HepG2 (cell line): Measurements from ENCODE around the gene TP53. TPM values are rescaled to one million over a fixed set of nuclear protein-coding genes. Genes with fewer than 3 reads are reported as not detected.

ENCODE experiments used
- MYNN ChIP-seq: sonication (generic); formaldehyde crosslinking; IDR thresholded peaks from 2 replicates; pipeline ENCODE4 v1.4.0; 2020; ENCODE audit warnings: mild to moderate bottlenecking, low read depth, missing genetic modification reagents
- POLR2A ChIP-seq, 2 experiments: IDR thresholded peaks; 2 replicates each; pipeline ENCODE4 v1.6.1; 2011; ENCODE audit warnings: low read depth in 2 of 2, low read length in 2 of 2, mild to moderate bottlenecking in 1 of 2, moderate library complexity in 1 of 2; ENCODE audit not compliant: insufficient read depth in 1 of 2
- SRSF4 ChIP-seq: fragments of 200-400 bp; formaldehyde crosslinking; IDR thresholded peaks from one replicate; pipeline ENCODE4 v1.6.1; 2018; ENCODE audit warnings: mild to moderate bottlenecking, low read depth, low read length, moderate library complexity; ENCODE audit not compliant: poor library complexity, severe bottlenecking
- XRCC5 ChIP-seq: fragments of 200-400 bp; formaldehyde crosslinking; optimal IDR thresholded peaks from 2 replicates; pipeline ENCODE3; 2017; ENCODE audit warnings: mild to moderate bottlenecking, low read length
- ZNF432 ChIP-seq: sonication (generic); formaldehyde crosslinking; IDR thresholded peaks from 2 replicates; pipeline ENCODE4 v1.5.0; 2020; ENCODE audit warnings: missing genetic modification reagents, mild to moderate bottlenecking, borderline replicate concordance
- ZNF563 ChIP-seq: sonication (generic); formaldehyde crosslinking; IDR thresholded peaks from 2 replicates; pipeline ENCODE4 v1.8.0; 2022; ENCODE audit warnings: mild to moderate bottlenecking, moderate library complexity, missing genetic modification reagents
- ZNF792 ChIP-seq: IDR thresholded peaks from 2 replicates; pipeline ENCODE4 v1.6.1; 2016
- polyA plus RNA-seq, 8 experiments: library from polyadenylated mRNA; depleted of rRNA in 3 of 8; stranded (reverse) in 7 of 8; unstranded in 1 of 8; fragments of >200 nt; fragmentation: Illumina TruSeq in 4 of 8; extraction: Trizol in 4 of 8; gene quantifications; 2 replicates each; pipeline versions ENCODE4 v1.2.1 to v1.2.3, GENCODE V29; 2011 to 2016; ENCODE audit warnings: low read depth in 4 of 8, missing spikeins in 1 of 8, mixed read lengths in 1 of 8; ENCODE audit not compliant: insufficient read depth in 1 of 8
- total RNA-seq, 5 experiments: library from RNA; depleted of rRNA; stranded (reverse); fragments of >200 nt; fragmentation: Illumina TruSeq; extraction: Trizol; gene quantifications; 2 replicates each; pipeline ENCODE4 v1.2.3, GENCODE V29; 2016; ENCODE audit warnings: low read depth in 1 of 5
- TF ChIP-seq, protein P1 (sequence below): sonication (generic); formaldehyde crosslinking; IDR thresholded peaks from 2 replicates; pipeline ENCODE4 v1.9.0; 2021; ENCODE audit warnings: mild to moderate bottlenecking, missing genetic modification reagents
- TF ChIP-seq, protein P2 (sequence below): sonication (generic); formaldehyde crosslinking; IDR thresholded peaks from 2 replicates; pipeline ENCODE4 v1.5.0; 2020; ENCODE audit warnings: missing genetic modification reagents
- TF ChIP-seq, protein P3 (sequence below): sonication (generic); formaldehyde crosslinking; IDR thresholded peaks from 2 replicates; pipeline ENCODE4 v1.5.0; 2020; ENCODE audit warnings: missing genetic modification reagents
- TF ChIP-seq, protein P4 (sequence below): sonication (generic); formaldehyde crosslinking; IDR thresholded peaks from 2 replicates; pipeline ENCODE4 v1.8.1; 2022; ENCODE audit warnings: low read depth, mild to moderate bottlenecking, missing genetic modification reagents
- TF ChIP-seq, protein P5 (sequence below): sonication (generic); formaldehyde crosslinking; IDR thresholded peaks from 2 replicates; pipeline ENCODE4 v1.9.0; 2021; ENCODE audit warnings: missing genetic modification reagents, mild to moderate bottlenecking, borderline replicate concordance
- TF ChIP-seq, protein P6 (sequence below): sonication (generic); formaldehyde crosslinking; IDR thresholded peaks from 2 replicates; pipeline ENCODE4 v1.4.0; 2020; ENCODE audit warnings: missing genetic modification reagents

TP53 gene
- total and polyA plus RNA-seq, 2 of the 13 experiments (the other 11 are each of a cell fraction or from before 2014, with no cell fraction given): 17.1 to 29.9 TPM

DNA sequence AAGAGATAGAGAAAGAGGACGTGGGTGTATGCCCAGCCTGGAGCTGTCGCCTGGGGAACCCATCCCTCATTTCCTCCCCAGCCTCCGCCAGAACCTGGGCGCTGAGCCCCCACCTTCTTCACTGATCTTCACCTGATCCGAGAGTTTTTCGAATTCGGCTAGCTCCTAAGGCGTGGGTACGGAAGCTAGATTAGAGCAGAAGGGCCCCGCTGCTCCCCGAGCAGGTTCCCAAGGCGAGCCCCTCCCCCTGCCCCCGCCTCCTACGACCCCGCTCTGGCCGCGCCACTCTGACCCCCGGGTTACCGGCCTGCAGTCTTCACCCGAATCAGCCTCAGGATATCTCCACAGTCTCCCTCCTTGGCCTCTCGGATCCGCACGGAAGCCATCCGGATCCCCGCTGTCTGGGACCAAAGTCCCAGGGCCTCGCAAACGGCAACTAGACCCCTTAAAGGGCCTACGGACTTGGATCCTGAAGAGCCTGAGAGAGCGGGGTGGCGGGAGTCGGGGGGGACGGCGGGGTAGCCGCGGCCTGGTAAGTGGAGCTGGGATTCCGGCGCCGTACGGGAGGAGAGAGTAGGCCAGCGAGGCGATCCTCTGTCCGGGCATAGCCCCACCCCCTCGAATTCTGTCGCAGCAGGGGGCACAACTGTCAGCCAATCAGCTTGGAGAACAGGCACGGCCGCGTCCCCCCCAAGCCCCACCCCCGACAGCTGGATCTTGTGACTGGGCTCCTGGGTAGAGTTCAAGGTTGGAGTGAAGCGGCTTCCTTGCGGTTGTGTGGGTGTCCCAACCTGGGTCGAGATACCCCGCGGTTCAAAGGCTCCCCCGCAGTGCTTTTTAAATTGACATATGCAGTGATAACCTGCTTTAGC is 59.8 kb downstream of the TP53 start, which contains the start of gene SAT2 (continued):
- TF ChIP-seq, protein P1, sequence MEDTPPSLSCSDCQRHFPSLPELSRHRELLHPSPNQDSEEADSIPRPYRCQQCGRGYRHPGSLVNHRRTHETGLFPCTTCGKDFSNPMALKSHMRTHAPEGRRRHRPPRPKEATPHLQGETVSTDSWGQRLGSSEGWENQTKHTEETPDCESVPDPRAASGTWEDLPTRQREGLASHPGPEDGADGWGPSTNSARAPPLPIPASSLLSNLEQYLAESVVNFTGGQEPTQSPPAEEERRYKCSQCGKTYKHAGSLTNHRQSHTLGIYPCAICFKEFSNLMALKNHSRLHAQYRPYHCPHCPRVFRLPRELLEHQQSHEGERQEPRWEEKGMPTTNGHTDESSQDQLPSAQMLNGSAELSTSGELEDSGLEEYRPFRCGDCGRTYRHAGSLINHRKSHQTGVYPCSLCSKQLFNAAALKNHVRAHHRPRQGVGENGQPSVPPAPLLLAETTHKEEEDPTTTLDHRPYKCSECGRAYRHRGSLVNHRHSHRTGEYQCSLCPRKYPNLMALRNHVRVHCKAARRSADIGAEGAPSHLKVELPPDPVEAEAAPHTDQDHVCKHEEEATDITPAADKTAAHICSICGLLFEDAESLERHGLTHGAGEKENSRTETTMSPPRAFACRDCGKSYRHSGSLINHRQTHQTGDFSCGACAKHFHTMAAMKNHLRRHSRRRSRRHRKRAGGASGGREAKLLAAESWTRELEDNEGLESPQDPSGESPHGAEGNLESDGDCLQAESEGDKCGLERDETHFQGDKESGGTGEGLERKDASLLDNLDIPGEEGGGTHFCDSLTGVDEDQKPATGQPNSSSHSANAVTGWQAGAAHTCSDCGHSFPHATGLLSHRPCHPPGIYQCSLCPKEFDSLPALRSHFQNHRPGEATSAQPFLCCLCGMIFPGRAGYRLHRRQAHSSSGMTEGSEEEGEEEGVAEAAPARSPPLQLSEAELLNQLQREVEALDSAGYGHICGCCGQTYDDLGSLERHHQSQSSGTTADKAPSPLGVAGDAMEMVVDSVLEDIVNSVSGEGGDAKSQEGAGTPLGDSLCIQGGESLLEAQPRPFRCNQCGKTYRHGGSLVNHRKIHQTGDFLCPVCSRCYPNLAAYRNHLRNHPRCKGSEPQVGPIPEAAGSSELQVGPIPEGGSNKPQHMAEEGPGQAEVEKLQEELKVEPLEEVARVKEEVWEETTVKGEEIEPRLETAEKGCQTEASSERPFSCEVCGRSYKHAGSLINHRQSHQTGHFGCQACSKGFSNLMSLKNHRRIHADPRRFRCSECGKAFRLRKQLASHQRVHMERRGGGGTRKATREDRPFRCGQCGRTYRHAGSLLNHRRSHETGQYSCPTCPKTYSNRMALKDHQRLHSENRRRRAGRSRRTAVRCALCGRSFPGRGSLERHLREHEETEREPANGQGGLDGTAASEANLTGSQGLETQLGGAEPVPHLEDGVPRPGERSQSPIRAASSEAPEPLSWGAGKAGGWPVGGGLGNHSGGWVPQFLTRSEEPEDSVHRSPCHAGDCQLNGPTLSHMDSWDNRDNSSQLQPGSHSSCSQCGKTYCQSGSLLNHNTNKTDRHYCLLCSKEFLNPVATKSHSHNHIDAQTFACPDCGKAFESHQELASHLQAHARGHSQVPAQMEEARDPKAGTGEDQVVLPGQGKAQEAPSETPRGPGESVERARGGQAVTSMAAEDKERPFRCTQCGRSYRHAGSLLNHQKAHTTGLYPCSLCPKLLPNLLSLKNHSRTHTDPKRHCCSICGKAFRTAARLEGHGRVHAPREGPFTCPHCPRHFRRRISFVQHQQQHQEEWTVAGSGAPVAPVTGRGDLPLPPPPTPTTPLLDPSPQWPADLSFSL (CRISPR knock-in tag): no peak
- TF ChIP-seq, protein P2, sequence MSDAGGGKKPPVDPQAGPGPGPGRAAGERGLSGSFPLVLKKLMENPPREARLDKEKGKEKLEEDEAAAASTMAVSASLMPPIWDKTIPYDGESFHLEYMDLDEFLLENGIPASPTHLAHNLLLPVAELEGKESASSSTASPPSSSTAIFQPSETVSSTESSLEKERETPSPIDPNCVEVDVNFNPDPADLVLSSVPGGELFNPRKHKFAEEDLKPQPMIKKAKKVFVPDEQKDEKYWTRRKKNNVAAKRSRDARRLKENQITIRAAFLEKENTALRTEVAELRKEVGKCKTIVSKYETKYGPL: no peak
- peak; percentile 83 to 89 for TF ChIP-seq POLR2A (IDR thresholded peaks at IDR 0.05; ENCODE audit: insufficient read depth in 1 of 2, low read depth in 2 of 2, low read length in 2 of 2)
- no peak for TF ChIP-seq ZNF432 (CRISPR knock-in tag)
- TF ChIP-seq, protein P3, sequence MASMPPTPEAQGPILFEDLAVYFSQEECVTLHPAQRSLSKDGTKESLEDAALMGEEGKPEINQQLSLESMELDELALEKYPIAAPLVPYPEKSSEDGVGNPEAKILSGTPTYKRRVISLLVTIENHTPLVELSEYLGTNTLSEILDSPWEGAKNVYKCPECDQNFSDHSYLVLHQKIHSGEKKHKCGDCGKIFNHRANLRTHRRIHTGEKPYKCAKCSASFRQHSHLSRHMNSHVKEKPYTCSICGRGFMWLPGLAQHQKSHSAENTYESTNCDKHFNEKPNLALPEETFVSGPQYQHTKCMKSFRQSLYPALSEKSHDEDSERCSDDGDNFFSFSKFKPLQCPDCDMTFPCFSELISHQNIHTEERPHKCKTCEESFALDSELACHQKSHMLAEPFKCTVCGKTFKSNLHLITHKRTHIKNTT (CRISPR knock-in tag): no peak
- TF ChIP-seq, protein P4, sequence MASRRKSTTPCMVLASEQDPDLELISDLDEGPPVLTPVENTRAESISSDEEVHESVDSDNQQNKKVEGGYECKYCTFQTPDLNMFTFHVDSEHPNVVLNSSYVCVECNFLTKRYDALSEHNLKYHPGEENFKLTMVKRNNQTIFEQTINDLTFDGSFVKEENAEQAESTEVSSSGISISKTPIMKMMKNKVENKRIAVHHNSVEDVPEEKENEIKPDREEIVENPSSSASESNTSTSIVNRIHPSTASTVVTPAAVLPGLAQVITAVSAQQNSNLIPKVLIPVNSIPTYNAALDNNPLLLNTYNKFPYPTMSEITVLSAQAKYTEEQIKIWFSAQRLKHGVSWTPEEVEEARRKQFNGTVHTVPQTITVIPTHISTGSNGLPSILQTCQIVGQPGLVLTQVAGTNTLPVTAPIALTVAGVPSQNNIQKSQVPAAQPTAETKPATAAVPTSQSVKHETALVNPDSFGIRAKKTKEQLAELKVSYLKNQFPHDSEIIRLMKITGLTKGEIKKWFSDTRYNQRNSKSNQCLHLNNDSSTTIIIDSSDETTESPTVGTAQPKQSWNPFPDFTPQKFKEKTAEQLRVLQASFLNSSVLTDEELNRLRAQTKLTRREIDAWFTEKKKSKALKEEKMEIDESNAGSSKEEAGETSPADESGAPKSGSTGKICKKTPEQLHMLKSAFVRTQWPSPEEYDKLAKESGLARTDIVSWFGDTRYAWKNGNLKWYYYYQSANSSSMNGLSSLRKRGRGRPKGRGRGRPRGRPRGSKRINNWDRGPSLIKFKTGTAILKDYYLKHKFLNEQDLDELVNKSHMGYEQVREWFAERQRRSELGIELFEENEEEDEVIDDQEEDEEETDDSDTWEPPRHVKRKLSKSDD (CRISPR knock-in tag): peak; percentile 38; the same call in 1 of the 2 replicates
- peak; percentile 76 for TF ChIP-seq ZNF792 (CRISPR knock-in tag)
- peak; percentile 17; the same call in 1 of the 2 replicates for TF ChIP-seq ZNF563 (CRISPR knock-in tag)
- peak; percentile 48 for TF ChIP-seq XRCC5
- no peak for TF ChIP-seq MYNN (CRISPR knock-in tag)
- TF ChIP-seq, protein P5, sequence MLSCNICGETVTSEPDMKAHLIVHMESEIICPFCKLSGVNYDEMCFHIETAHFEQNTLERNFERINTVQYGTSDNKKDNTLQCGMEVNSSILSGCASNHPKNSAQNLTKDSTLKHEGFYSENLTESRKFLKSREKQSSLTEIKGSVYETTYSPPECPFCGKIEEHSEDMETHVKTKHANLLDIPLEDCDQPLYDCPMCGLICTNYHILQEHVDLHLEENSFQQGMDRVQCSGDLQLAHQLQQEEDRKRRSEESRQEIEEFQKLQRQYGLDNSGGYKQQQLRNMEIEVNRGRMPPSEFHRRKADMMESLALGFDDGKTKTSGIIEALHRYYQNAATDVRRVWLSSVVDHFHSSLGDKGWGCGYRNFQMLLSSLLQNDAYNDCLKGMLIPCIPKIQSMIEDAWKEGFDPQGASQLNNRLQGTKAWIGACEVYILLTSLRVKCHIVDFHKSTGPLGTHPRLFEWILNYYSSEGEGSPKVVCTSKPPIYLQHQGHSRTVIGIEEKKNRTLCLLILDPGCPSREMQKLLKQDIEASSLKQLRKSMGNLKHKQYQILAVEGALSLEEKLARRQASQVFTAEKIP: no peak
- no peak for TF ChIP-seq SRSF4
- TF ChIP-seq, protein P6, sequence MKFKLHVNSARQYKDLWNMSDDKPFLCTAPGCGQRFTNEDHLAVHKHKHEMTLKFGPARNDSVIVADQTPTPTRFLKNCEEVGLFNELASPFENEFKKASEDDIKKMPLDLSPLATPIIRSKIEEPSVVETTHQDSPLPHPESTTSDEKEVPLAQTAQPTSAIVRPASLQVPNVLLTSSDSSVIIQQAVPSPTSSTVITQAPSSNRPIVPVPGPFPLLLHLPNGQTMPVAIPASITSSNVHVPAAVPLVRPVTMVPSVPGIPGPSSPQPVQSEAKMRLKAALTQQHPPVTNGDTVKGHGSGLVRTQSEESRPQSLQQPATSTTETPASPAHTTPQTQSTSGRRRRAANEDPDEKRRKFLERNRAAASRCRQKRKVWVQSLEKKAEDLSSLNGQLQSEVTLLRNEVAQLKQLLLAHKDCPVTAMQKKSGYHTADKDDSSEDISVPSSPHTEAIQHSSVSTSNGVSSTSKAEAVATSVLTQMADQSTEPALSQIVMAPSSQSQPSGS (CRISPR knock-in tag): no peak
